GM12892 (cell line): ENCODE results near the gene ADAM30.

Experiments used
- POLR2A ChIP-seq: IDR thresholded peaks from 2 replicates; pipeline ENCODE4 v1.6.1; 2011; ENCODE audit warnings: low read depth, low read length, control low read depth
- POLR2AphosphoS5 ChIP-seq: IDR thresholded peaks from 2 replicates; pipeline ENCODE4 v1.6.1; 2011; ENCODE audit warnings: low read depth, low read length, control low read depth
- TAF1 ChIP-seq: IDR thresholded peaks from 2 replicates; pipeline ENCODE4 v1.6.1; 2011; ENCODE audit warnings: low read depth, mild to moderate bottlenecking, control low read depth, low read length, borderline replicate concordance

GRCh38 chr1:119926553-119926952, 30.2 kb upstream of the ADAM30 start:
- no peak for TF ChIP-seq POLR2AphosphoS5
- TF ChIP-seq POLR2A = no peak
- no peak for TF ChIP-seq TAF1
